Measurements from ENCODE around the gene TMEM150B. TPM values are rescaled to one million over a fixed set of nuclear protein-coding genes. Genes with fewer than 3 reads are reported as not detected.
A peak's percentile ranks its signal among the peaks of the same experiment; 100 is the strongest.

Gene TMEM150B
- polyA plus RNA-seq, 2 of the 4 experiments (the other 2 are of a cell fraction), result 0.26 to 0.39 TPM

GRCh38 chr19:55366790-55367189 is 41.6 kb upstream of the TMEM150B start:
- Histone ChIP-seq H3K4me3 (no peak overlapping the region), H3K4me2 (peak overlapping the region; percentile 93; the same call in 2 of the 3 replicates), H3K27ac (peak overlapping the region; percentile 30 to 68; a peak in 4 of 6 replicates), H3K9me3 (no peaks in the 10 kb centered on the region), H3K4me1 (peaks cover 47% of the 10 kb centered on the region)
- ChIA-PET CTCF (interaction anchor here (0.6 to 14.8 kb wide), 7 partner anchors 10 to 137 kb away, joined by 3 to 105 read pairs (median 7); partner anchors contain the start of genes KMT5C and TMEM238), POLR2A (interaction anchor here (0.8 to 1.1 kb wide), 3 partner anchors 17 to 28 kb away, joined by 3 to 4 read pairs (median 3); partner anchors contain the start of genes KMT5C and TMEM238)
- FAIRE-seq (no peak), ATAC-seq (no peak), DNase-seq (ENCODE audit: low read depth in 1 of 2, low spot score in 1 of 2) (no peak)
- 61% methylated on average over 3 of the region's 3 CpGs for WGBS (ENCODE audit: missing lambda C conversion rate)
- TF ChIP-seq JUN (IDR thresholded peaks at IDR 0.05) (peak; percentile 8 to 68; a peak in 3 of 5 replicates), PBX3 (IDR thresholded peaks at IDR 0.05) (no peak)

GRCh38 chr19:55365964-55366363 is 40.8 kb upstream of the TMEM150B start:
- ATAC-seq, result no peak
- ChIA-PET POLR2A (interaction anchor here (1.1 kb wide), 2 partner anchors 18 to 27 kb away, joined by 3 to 4 read pairs; partner anchors contain the start of genes KMT5C and TMEM238), CTCF (interaction anchor here (0.6 to 14.8 kb wide), 6 partner anchors 9 to 138 kb away, joined by 4 to 105 read pairs (median 7); partner anchors contain the start of genes KMT5C and TMEM238)
- WGBS (ENCODE audit: missing lambda C conversion rate), result 85% methylated on average over 12 of the region's 19 CpGs
- peaks cover 39% of the 10 kb centered on the region for H3K4me1 ChIP-seq
- TF ChIP-seq ZFP36 (IDR thresholded peaks at IDR 0.05; ENCODE audit: borderline replicate concordance, partially characterized antibody) (no peak), JUN (IDR thresholded peaks at IDR 0.05) (peak in 1 of 2 experiments; percentile 26; a peak in 1 of 5 replicates), BCL3 (IDR thresholded peaks at IDR 0.05) (0 out of 3 replicates have a peak, but pooled peaks have one; percentile 15), POLR2AphosphoS2 (conservative IDR thresholded peaks at IDR 0.05; ENCODE audit: low read length) (no peak), ZC3H11A (IDR thresholded peaks at IDR 0.05) (no peak)
- no peak for FAIRE-seq
- no peak for DNase-seq (ENCODE audit: low read depth in 1 of 2, low spot score in 1 of 2)
- peak overlapping the region; percentile 5; the same call in 1 of the 3 replicates for H3K4me3 ChIP-seq
- H3K27ac ChIP-seq, result peak overlapping the region in 1 of 2 experiments; percentile 68; a peak in 3 of 6 replicates
- H3K4me2 ChIP-seq, result peak overlapping the region; percentile 93; the same call in 2 of the 3 replicates
- H3K9me3 ChIP-seq, result no peaks in the 10 kb centered on the region

GRCh38 chr19:55365245-55365644 is 40.1 kb upstream of the TMEM150B start:
- Histone ChIP-seq H3K4me2 (peak overlapping the region; percentile 93; the same call in 2 of the 3 replicates), H3K4me1 (peaks cover 34% of the 10 kb centered on the region), H3K27ac (peak overlapping the region in 1 of 2 experiments; percentile 68; a peak in 3 of 6 replicates), H3K4me3 (no peak overlapping the region), H3K9me3 (no peaks in the 10 kb centered on the region)
- TF ChIP-seq NR3C1 (IDR thresholded peaks at IDR 0.05), result no peak
- TF ChIP-seq TFCP2L1 (CRISPR knock-in tag; IDR thresholded peaks at IDR 0.05), result 0 out of 2 replicates have a peak, but pooled peaks have one; percentile 35
- no peak for TF ChIP-seq USF2 (IDR thresholded peaks at IDR 0.05)
- 85% methylated on average over 8 of the region's 8 CpGs for WGBS (ENCODE audit: missing lambda C conversion rate)
- no peak for DNase-seq (ENCODE audit: low read depth in 1 of 2, low spot score in 1 of 2)
- no peak for FAIRE-seq
- no peak for ATAC-seq
- ChIA-PET POLR2A (no interaction called here), CTCF (interaction anchor here (0.8 to 14.8 kb wide), 4 partner anchors 15 to 73 kb away, joined by 3 to 105 read pairs (median 12); partner anchors contain the start of gene KMT5C)

- ChIA-PET POLR2A (interaction anchor here (0.6 to 2.0 kb wide), 3 partner anchors 10 to 1202 kb away, joined by 4 to 8 read pairs (median 5); no protein-coding TSS in a partner anchor), CTCF (interaction anchor here (0.6 to 14.8 kb wide), 6 partner anchors 8 to 222 kb away, joined by 3 to 105 read pairs (median 8); partner anchors contain the start of gene TMEM238)
- FAIRE-seq (no peak), DNase-seq (ENCODE audit: low read depth in 1 of 2, low spot score in 1 of 2) (no peak), ATAC-seq (peak; percentile 27 to 60)
- H3K4me1 ChIP-seq, result peaks cover 34% of the 10 kb centered on the region
- H3K4me2 ChIP-seq, result no peak within 1 kb of the TSS
- 74% methylated on average over 23 of the region's 27 CpGs for WGBS (ENCODE audit: missing lambda C conversion rate)
- H3K9me3 ChIP-seq, result no peaks in the 10 kb centered on the region
- H3K4me3 ChIP-seq, result no peak within 1 kb of the TSS
- peak within 1 kb of the TSS in 1 of 2 experiments; percentile 47; a peak in 3 of 6 replicates for H3K27ac ChIP-seq
- TF ChIP-seq ATOH8 (CRISPR knock-in tag; IDR thresholded peaks at IDR 0.05; ENCODE audit: low read depth), result no peak
- TF ChIP-seq CTCF (IDR thresholded peaks at IDR 0.05), result no peak
- TF ChIP-seq BCL3 (IDR thresholded peaks at IDR 0.05), result no peak
- TF ChIP-seq RNF2 (IDR thresholded peaks at IDR 0.05; ENCODE audit: borderline replicate concordance, low read depth), result no peak
- no peak for TF ChIP-seq REST (IDR thresholded peaks at IDR 0.05)
These were observed 38.0 kb upstream of the TMEM150B start, which contains the start of gene GARIN5B for GRCh38 chr19:55362990-55363716. Gene GARIN5B (minus strand): TSS chr19:55363260. CDS start chr19:55363066, 194 bp downstream.

All from A549 (cell line).